K562 (cell line): Measurements from ENCODE around the gene SYNPR. TPM values are rescaled to one million over a fixed set of nuclear protein-coding genes. Genes with fewer than 3 reads are reported as not detected.

ENCODE experiments used
- ATAC-seq: fragments of 200-7000 bp; cut with Tn5 transposase; 3 replicates; pipeline ENCODE4 v1.9.1; 2020; ENCODE audit warnings: moderate library complexity
- BruUV-seq: library from RNA; stranded (reverse); fragments of 400-500 nt; replicated peaks from 2 replicates; lab custom pipeline; 2021; lab: Mats Ljungman, UMichigan
- CTCF ChIA-PET: fragments of 300-600 bp; formaldehyde crosslinking; extraction: SDS; loops from one replicate; lab custom pipeline; 2021; ENCODE audit warnings: low intra/inter-chr PET ratio; lab: Yijun Ruan, JAX
- POLR2A ChIA-PET: fragments of 300-600, 350-650 bp; sonication (Branson Sonifier 250); formaldehyde crosslinking; extraction: SDS; loops from one replicate; lab custom pipeline; 2021; ENCODE audit warnings: antibody characterized with exemption, inconsistent platforms; lab: Yijun Ruan, JAX
- DNase-seq, 4 experiments: peaks; one replicate each; pipeline versions ENCODE4 v3.0.0 to v3.0.0-alpha.2; 2011 to 2018; ENCODE audit warnings: low spot score in 3 of 4, mixed read lengths in 3 of 4; ENCODE audit errors: extremely low read depth in 1 of 4
- FAIRE-seq: peaks from 2 replicates; lab custom pipeline; 2011; peaks lifted over from hg19 to GRCh38; lab: Jason Lieb, UNC
- H2AFZ ChIP-seq: 2 replicates; pipeline ENCODE4 v1.6.0; 2011; ENCODE audit warnings: low read depth, low read length, control low read depth, inconsistent platforms
- H3K27ac ChIP-seq: fragments of 200-600 bp; 3 replicates; pipeline ENCODE4 v1.8.0; 2011; ENCODE audit warnings: low read depth, mild to moderate bottlenecking, control low read depth, inconsistent platforms, low read length, moderate library complexity, mixed read lengths; ENCODE audit errors: extremely low read depth
- H3K27me3 ChIP-seq, 2 experiments: fragments of 300-600 bp in 1 of 2; 2 replicates in 1 of 2; 3 replicates in 1 of 2; pipeline versions ENCODE4 v1.6.0 to v1.8.0; 2011; ENCODE audit warnings: inconsistent platforms in 2 of 2, low read length in 2 of 2, mild to moderate bottlenecking in 1 of 2, mixed read lengths in 1 of 2, moderate library complexity in 1 of 2; ENCODE audit not compliant: control insufficient read depth in 2 of 2, insufficient read depth in 2 of 2
- H3K36me3 ChIP-seq: fragments of 300-600 bp; 3 replicates; pipeline ENCODE4 v1.8.0; 2011; ENCODE audit warnings: mild to moderate bottlenecking, low read length, inconsistent platforms; ENCODE audit not compliant: control insufficient read depth, insufficient read depth
- H3K4me1 ChIP-seq, 2 experiments: fragments of 200-600 bp in 1 of 2; replicated peaks in 1 of 2; 2 replicates in 1 of 2; 3 replicates in 1 of 2; pipeline versions ENCODE4 v1.5.1 to v1.8.0; 2011; ENCODE audit warnings: inconsistent platforms in 2 of 2, low read length in 2 of 2, mild to moderate bottlenecking in 1 of 2, mixed read lengths in 1 of 2, moderate library complexity in 1 of 2; ENCODE audit not compliant: control insufficient read depth in 2 of 2, insufficient read depth in 2 of 2
- H3K4me2 ChIP-seq: 2 replicates; pipeline ENCODE4 v1.6.1; 2011; ENCODE audit warnings: low read length, control low read depth, inconsistent platforms, mixed read lengths; ENCODE audit not compliant: insufficient read depth
- H3K4me3 ChIP-seq: fragments of 200-600 bp; sonication (generic), shearing (Covaris generic); 2 replicates; pipeline ENCODE4 v1.5.1; 2016; ENCODE audit warnings: control low read depth, inconsistent platforms
- H3K79me2 ChIP-seq: fragments of 200-600 bp; 3 replicates; pipeline ENCODE4 v1.8.0; 2011; ENCODE audit warnings: low read length, inconsistent platforms; ENCODE audit not compliant: control insufficient read depth, insufficient read depth
- H3K9ac ChIP-seq, 2 experiments: 2 replicates each; pipeline versions ENCODE4 v1.6.0 to v1.6.1; 2011; ENCODE audit warnings: low read depth in 2 of 2, low read length in 2 of 2, control low read depth in 1 of 2, inconsistent platforms in 1 of 2, mild to moderate bottlenecking in 1 of 2, mixed read lengths in 1 of 2; ENCODE audit not compliant: insufficient read depth in 1 of 2
- H3K9me1 ChIP-seq: one replicate; pipeline ENCODE4 v1.6.0; 2011; ENCODE audit warnings: inconsistent platforms, mild to moderate bottlenecking, low read length, moderate library complexity; ENCODE audit not compliant: control insufficient read depth, insufficient read depth
- H3K9me3 ChIP-seq: replicated peaks from 2 replicates; pipeline ENCODE4 v1.5.1; 2011; ENCODE audit warnings: low read depth, low read length, inconsistent platforms; ENCODE audit not compliant: control insufficient read depth, insufficient read depth
- H4K20me1 ChIP-seq: replicated peaks from 2 replicates; pipeline ENCODE4 v1.6.1; 2011; ENCODE audit warnings: low read length, inconsistent platforms, mixed read lengths; ENCODE audit not compliant: control insufficient read depth, insufficient read depth
- E2F1 ChIP-seq: sonication (generic); formaldehyde crosslinking; IDR thresholded peaks from 2 replicates; pipeline ENCODE4 v1.8.1; 2023; ENCODE audit warnings: mild to moderate bottlenecking, missing genetic modification reagents, moderate library complexity
- HIVEP1 ChIP-seq: fragments of 250-450 bp; sonication (Bioruptor Pico); IDR thresholded peaks from 2 replicates; pipeline ENCODE4 v1.4.0; 2020; ENCODE audit warnings: mild to moderate bottlenecking
- HNRNPL ChIP-seq: fragments of 200-400 bp; formaldehyde crosslinking; IDR thresholded peaks from 2 replicates; pipeline ENCODE4 v1.6.1; 2017; ENCODE audit warnings: low read depth, mild to moderate bottlenecking, low read length
- KAT7 ChIP-seq: sonication (generic); formaldehyde crosslinking; IDR thresholded peaks from 2 replicates; pipeline ENCODE4 v1.8.0; 2022; ENCODE audit warnings: missing genetic modification reagents, mild to moderate bottlenecking, borderline replicate concordance
- KDM2B ChIP-seq: fragments of 250-450 bp; sonication (Bioruptor Pico); IDR thresholded peaks from 2 replicates; pipeline ENCODE4 v1.8.0; 2021; ENCODE audit warnings: mild to moderate bottlenecking, moderate library complexity
- MEIS2 ChIP-seq: fragments of 450-650 bp; IDR thresholded peaks from 2 replicates; pipeline ENCODE4 v1.6.1; 2014; ENCODE audit warnings: mild to moderate bottlenecking; ENCODE audit not compliant: partially characterized antibody
- RFX1 ChIP-seq: fragments of 450-650 bp; IDR thresholded peaks from 2 replicates; pipeline ENCODE4 v1.6.1; 2016; ENCODE audit warnings: mild to moderate bottlenecking, moderate library complexity
- SETDB1 ChIP-seq: IDR thresholded peaks from one replicate; pipeline ENCODE4 v1.6.1; 2012; ENCODE audit warnings: low read length, control low read depth, inconsistent platforms
- ZBTB1 ChIP-seq: sonication (generic); formaldehyde crosslinking; IDR thresholded peaks from 2 replicates; pipeline ENCODE4 v1.8.1; 2023; ENCODE audit warnings: missing genetic modification reagents, low read depth, mild to moderate bottlenecking, borderline replicate concordance
- ZFPM2 ChIP-seq: fragments of 250-450 bp; sonication (Bioruptor Pico); IDR thresholded peaks from 2 replicates; pipeline ENCODE4 v1.5.1; 2022; ENCODE audit warnings: mild to moderate bottlenecking
- ZNF174 ChIP-seq: fragments of 250-450 bp; sonication (Bioruptor Pico); IDR thresholded peaks from 2 replicates; pipeline ENCODE4 v1.4.0; 2020; ENCODE audit warnings: mild to moderate bottlenecking
- ZNF644 ChIP-seq: fragments of 200-800 bp; sonication (Bioruptor generic); IDR thresholded peaks from 2 replicates; pipeline ENCODE4 v1.6.1; 2016; ENCODE audit warnings: low read depth, missing genetic modification characterization, missing compliant biosample characterization
- ZNF778 ChIP-seq: fragments of 450-650 bp; formaldehyde crosslinking; IDR thresholded peaks from 2 replicates; pipeline ENCODE4 v1.4.0; 2020; ENCODE audit warnings: mild to moderate bottlenecking, moderate library complexity
- WGBS: fragments of 100-300 bp; shearing (Covaris generic); methylation state at CpG from one replicate; pipeline ENCODE4 v1.1.6; 2016; ENCODE audit warnings: low coverage, mixed read lengths; ENCODE audit not compliant: insufficient coverage; ENCODE audit errors: missing lambda C conversion rate; 5-methylcytosine and 5-hydroxymethylcytosine counted together
- in situ Hi-C: fragments of 300-500 bp; cut with MboI; formaldehyde crosslinking; loops from 4 replicates; pipeline ENCODE4 v1.15.0; 2018; ENCODE audit warnings: inconsistent platforms, mixed read lengths
- intact Hi-C: fragments of 100-400 bp; cut with micrococcal nuclease; formaldehyde crosslinking; loops from 2 replicates; pipeline ENCODE4 v1.14.2; 2022
- polyA plus RNA-seq, 8 experiments: library from polyadenylated mRNA; depleted of rRNA in 4 of 8; stranded (reverse) in 5 of 8; unstranded in 3 of 8; fragments of >200 nt; fragmentation: Nextera tagmentation in 2 of 8; fragmentation: Illumina TruSeq in 1 of 8; extraction: Ambion mirVana in 2 of 8; extraction: Trizol in 1 of 8; gene quantifications; 2 replicates each; pipeline versions ENCODE4 v1.2.1 to v1.2.3, GENCODE V29; 2011 to 2014; ENCODE audit warnings: inconsistent platforms in 1 of 8, missing spikeins in 1 of 8
- total RNA-seq, 7 experiments: library from RNA; depleted of rRNA in 6 of 7; stranded (reverse); fragments of >200 nt in 6 of 7; fragmentation: Illumina TruSeq in 2 of 7; extraction: Trizol in 2 of 7; gene quantifications; 2 replicates each; pipeline versions ENCODE4 v1.2.1 to v1.2.3, GENCODE V29; 2011 to 2021; ENCODE audit warnings: low replicate concordance in 1 of 7

Gene SYNPR
- total and polyA plus RNA-seq, 9 of the 15 experiments (the other 6 are each of a cell fraction or from before 2014, with no cell fraction given), result not detected

GRCh38 chr3:63580151-63580550 lies 302.0 kb downstream of the SYNPR start:
- TF ChIP-seq RFX1, result no peak
- no peak for TF ChIP-seq E2F1 (CRISPR knock-in tag)
- TF ChIP-seq ZNF644 (tag), result no peak
- TF ChIP-seq KDM2B (CRISPR knock-in tag), result no peak
- no peak for TF ChIP-seq SETDB1
- TF ChIP-seq ZFPM2 (CRISPR knock-in tag), result no peak
- no peak for TF ChIP-seq KAT7 (CRISPR knock-in tag)
- TF ChIP-seq HIVEP1 (CRISPR knock-in tag), result no peak
- TF ChIP-seq MEIS2, result no peak
- TF ChIP-seq ZNF778 (CRISPR knock-in tag), result no peak
- TF ChIP-seq ZNF174, result no peak
- no peak for TF ChIP-seq HNRNPL
- TF ChIP-seq ZBTB1 (CRISPR knock-in tag), result no peak
- FAIRE-seq (no peak), DNase-seq (no peak), ATAC-seq (no peak)
- BruUV-seq, result no TSS peak
- Histone ChIP-seq H3K79me2 (no peaks in the 10 kb centered on the region), H4K20me1 (no peaks in the 10 kb centered on the region), H3K9me3 (no peaks in the 10 kb centered on the region), H3K9ac (no peak overlapping the region), H3K27ac (no peak overlapping the region), H3K36me3 (no peaks in the 10 kb centered on the region), H3K4me1 (no peaks in the 10 kb centered on the region), H3K4me2 (no peak overlapping the region), H3K9me1 (no peaks in the 10 kb centered on the region), H3K27me3 (no peaks in the 10 kb centered on the region), H2AFZ (no peak overlapping the region), H3K4me3 (no peak overlapping the region)
- 0% methylated on average over 2 of the region's 2 CpGs for WGBS
- ChIA-PET CTCF (no interaction called here), POLR2A (no interaction called here)
- in situ Hi-C loops, result no loop called here
- intact Hi-C loops, result no loop called here
